ENCODE measurements around the gene ZNF48.

ZNF48 gene

GRCh38 chr16:30397056-30397455 is 1.8 kb downstream of the ZNF48 start:
- Histone ChIP-seq H3K4me3 (ENCODE audit: low read length) (no peak overlapping the region), H4K20me1 (ENCODE audit: insufficient read depth, low read length) (no peaks in the 10 kb centered on the region), H3K27me3 (replicated peaks; ENCODE audit: insufficient read depth, low read length) (no peaks in the 10 kb centered on the region), H2AFZ (ENCODE audit: low read length) (no peak overlapping the region), H3K4me2 (ENCODE audit: low read depth, low read length) (no peak overlapping the region; the same call in 1 of the 2 replicates), H3K9me3 (replicated peaks; ENCODE audit: insufficient read depth, low read length) (no peaks in the 10 kb centered on the region), H3K79me2 (ENCODE audit: low read length) (peaks cover 25% of the 10 kb centered on the region), H3F3A (ENCODE audit: insufficient read depth, low read length) (peaks cover 29% of the 10 kb centered on the region), H3K9me2 (replicated peaks; ENCODE audit: insufficient read depth, low read length) (no peaks in the 10 kb centered on the region), H3K9ac (ENCODE audit: low read length) (no peak overlapping the region), H3K36me3 (replicated peaks; ENCODE audit: insufficient read depth, low read length) (0 out of 2 replicates have a peak, but pooled peaks cover 2% of the 10 kb centered on the region), H3K4me1 (ENCODE audit: low read length) (0 out of 2 replicates have a peak, but pooled peaks cover 4% of the 10 kb centered on the region), H3K27ac (ENCODE audit: low read length) (no peak overlapping the region)
- no peak for DNase-seq
- no peak for TF ChIP-seq EZH2 (optimal IDR thresholded peaks at IDR 0.05; ENCODE audit: low read depth, low read length)
- no peak for TF ChIP-seq EZH2phosphoT487 (IDR thresholded peaks at IDR 0.05; ENCODE audit: low read length)
- TF ChIP-seq CTCF (IDR thresholded peaks at IDR 0.05; ENCODE audit: low read length) = no peak

GRCh38 chr16:30397776-30398660 is 2.8 kb downstream of the ZNF48 start:
- H3K36me3 ChIP-seq (replicated peaks; ENCODE audit: insufficient read depth, low read length) = 0 out of 2 replicates have a peak, but pooled peaks cover 2% of the 10 kb centered on the region
- H2AFZ ChIP-seq (ENCODE audit: low read length) = no peak overlapping the region
- TF ChIP-seq EZH2phosphoT487 (IDR thresholded peaks at IDR 0.05; ENCODE audit: low read length) (no peak), CTCF (IDR thresholded peaks at IDR 0.05; ENCODE audit: low read length) (no peak), EZH2 (optimal IDR thresholded peaks at IDR 0.05; ENCODE audit: low read depth, low read length) (no peak)
- DNase-seq = no peak
- no peaks in the 10 kb centered on the region for H3K27me3 ChIP-seq (replicated peaks; ENCODE audit: insufficient read depth, low read length)
- no peaks in the 10 kb centered on the region for H3K9me2 ChIP-seq (replicated peaks; ENCODE audit: insufficient read depth, low read length)
- no peaks in the 10 kb centered on the region for H3K9me3 ChIP-seq (replicated peaks; ENCODE audit: insufficient read depth, low read length)
- H3K79me2 ChIP-seq (ENCODE audit: low read length) = peaks cover 25% of the 10 kb centered on the region
- H3K4me1 ChIP-seq (ENCODE audit: low read length) = 0 out of 2 replicates have a peak, but pooled peaks cover 4% of the 10 kb centered on the region
- no peak overlapping the region for H3K4me2 ChIP-seq (ENCODE audit: low read depth, low read length)
- H3K27ac ChIP-seq (ENCODE audit: low read length) = no peak overlapping the region
- H3F3A ChIP-seq (ENCODE audit: insufficient read depth, low read length) = peaks cover 29% of the 10 kb centered on the region
- no peak overlapping the region for H3K9ac ChIP-seq (ENCODE audit: low read length)
- no peak overlapping the region for H3K4me3 ChIP-seq (ENCODE audit: low read length)
- no peaks in the 10 kb centered on the region for H4K20me1 ChIP-seq (ENCODE audit: insufficient read depth, low read length)

DNA sequence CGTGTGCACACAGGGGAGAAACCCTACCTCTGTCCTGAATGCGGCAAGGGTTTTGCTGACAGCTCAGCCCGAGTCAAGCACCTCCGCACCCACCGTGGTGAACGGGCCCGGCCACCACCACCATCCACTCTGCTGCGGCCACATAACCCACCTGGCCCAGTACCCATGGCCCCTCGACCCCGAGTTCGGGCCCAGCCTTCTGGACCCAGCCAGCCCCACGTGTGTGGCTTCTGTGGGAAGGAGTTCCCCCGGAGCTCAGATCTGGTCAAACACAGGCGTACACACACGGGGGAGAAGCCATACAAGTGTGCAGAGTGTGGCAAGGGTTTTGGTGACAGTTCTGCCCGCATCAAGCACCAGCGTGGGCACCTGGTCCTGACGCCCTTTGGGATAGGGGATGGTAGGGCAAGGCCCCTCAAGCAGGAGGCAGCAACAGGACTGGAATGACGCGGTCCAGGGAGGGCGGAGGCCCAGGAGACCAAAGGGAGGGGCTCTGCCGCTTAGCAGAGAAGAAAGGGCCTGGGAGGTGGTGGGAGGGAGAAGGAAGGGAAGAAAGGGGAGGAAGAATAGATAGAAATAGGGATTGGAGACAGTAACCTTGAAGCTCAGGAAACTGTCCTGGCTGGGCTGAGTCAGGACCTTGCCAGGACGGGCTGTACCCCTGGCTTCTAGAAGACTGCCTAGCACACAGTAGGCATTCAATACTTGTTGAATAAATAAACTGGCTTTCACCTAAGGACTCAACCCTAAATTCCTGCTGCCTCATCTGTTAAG is 3.6 kb downstream of the ZNF48 start:
- TF ChIP-seq EZH2 (optimal IDR thresholded peaks at IDR 0.05; ENCODE audit: low read depth, low read length) (no peak), CTCF (IDR thresholded peaks at IDR 0.05; ENCODE audit: low read length) (no peak), EZH2phosphoT487 (IDR thresholded peaks at IDR 0.05; ENCODE audit: low read length) (no peak)
- H3K27ac ChIP-seq (ENCODE audit: low read length) = no peak overlapping the region
- no peak overlapping the region for H3K9ac ChIP-seq (ENCODE audit: low read length)
- no peak for DNase-seq
- H4K20me1 ChIP-seq (ENCODE audit: insufficient read depth, low read length) = no peaks in the 10 kb centered on the region
- H3K9me3 ChIP-seq (replicated peaks; ENCODE audit: insufficient read depth, low read length) = no peaks in the 10 kb centered on the region
- H3K4me3 ChIP-seq (ENCODE audit: low read length) = no peak overlapping the region
- no peak overlapping the region for H3K4me2 ChIP-seq (ENCODE audit: low read depth, low read length)
- H3K79me2 ChIP-seq (ENCODE audit: low read length) = peaks cover 25% of the 10 kb centered on the region
- no peak overlapping the region for H2AFZ ChIP-seq (ENCODE audit: low read length)
- H3F3A ChIP-seq (ENCODE audit: insufficient read depth, low read length) = peaks cover 29% of the 10 kb centered on the region
- H3K9me2 ChIP-seq (replicated peaks; ENCODE audit: insufficient read depth, low read length) = no peaks in the 10 kb centered on the region
- H3K4me1 ChIP-seq (ENCODE audit: low read length) = 0 out of 2 replicates have a peak, but pooled peaks cover 4% of the 10 kb centered on the region
- no peaks in the 10 kb centered on the region for H3K27me3 ChIP-seq (replicated peaks; ENCODE audit: insufficient read depth, low read length)
- 0 out of 2 replicates have a peak, but pooled peaks cover 2% of the 10 kb centered on the region for H3K36me3 ChIP-seq (replicated peaks; ENCODE audit: insufficient read depth, low read length)
